LNCAP (cell line): ENCODE results near the gene CEP89.

ENCODE experiments used
- CTCF ChIP-seq: fragments of 450-650 bp; IDR thresholded peaks from 2 replicates; pipeline ENCODE4 v1.5.1; 2017; ENCODE audit warnings: mild to moderate bottlenecking

The CEP89 gene

GRCh38 chr19:32865326-32865725 lies 106.4 kb downstream of the CEP89 start:
- TF ChIP-seq CTCF, result no peak

- no peak for TF ChIP-seq CTCF
Measured at GRCh38 chr19:32864318-32865007, 107.3 kb downstream of the CEP89 start.

GRCh38 chr19:32863841-32864240 lies 107.9 kb downstream of the CEP89 start:
- TF ChIP-seq CTCF, result no peak

- TF ChIP-seq CTCF, result no peak
Measured at GRCh38 chr19:32863301-32863700, 108.5 kb downstream of the CEP89 start.

- TF ChIP-seq CTCF, result no peak
Measured at GRCh38 chr19:32862741-32863140, 109.0 kb downstream of the CEP89 start.

GRCh38 chr19:32862173-32862572 lies 109.6 kb downstream of the CEP89 start:
- TF ChIP-seq CTCF, result no peak

- no peak for TF ChIP-seq CTCF
Measured at GRCh38 chr19:32861596-32861995, 110.2 kb downstream of the CEP89 start.

GRCh38 chr19:32859591-32859990 lies 112.2 kb downstream of the CEP89 start:
- no peak for TF ChIP-seq CTCF
